ENCODE data around the gene THSD4.

GRCh38 chr15:71220828-71221227 lies 105.6 kb downstream of the THSD4 start:
- no peak for TF ChIP-seq CEBPB (IDR thresholded peaks at IDR 0.05)
- no peak for TF ChIP-seq MAZ (IDR thresholded peaks at IDR 0.05; ENCODE audit: borderline replicate concordance, low read depth, low read length)
- TF ChIP-seq ELK1 (IDR thresholded peaks at IDR 0.05; ENCODE audit: low read depth, low read length), result no peak
- no peak for TF ChIP-seq CTCF (IDR thresholded peaks at IDR 0.05)
- no peak for TF ChIP-seq EP300 (IDR thresholded peaks at IDR 0.05)
- TF ChIP-seq REST (IDR thresholded peaks at IDR 0.05), result no peak
- no peak for TF ChIP-seq BCL3 (IDR thresholded peaks at IDR 0.05)
- TF ChIP-seq KDM1A (IDR thresholded peaks at IDR 0.05; ENCODE audit: low read depth), result no peak
- TF ChIP-seq CHD4 (IDR thresholded peaks at IDR 0.05; ENCODE audit: borderline replicate concordance), result no peak
- TF ChIP-seq CHD2 (IDR thresholded peaks at IDR 0.05; ENCODE audit: low read length, partially characterized antibody), result no peak
- no peak for TF ChIP-seq POLR2A (IDR thresholded peaks at IDR 0.05; ENCODE audit: low read length)
- no peak for TF ChIP-seq CBX8 (IDR thresholded peaks at IDR 0.05)

Measured in A549 (cell line).